Fibroblast of pulmonary artery (primary cell): ENCODE results near the gene MCF2L.

Experiments used
- DNase-seq: peaks from one replicate; pipeline ENCODE4 v3.0.0-alpha.2; 2010; ENCODE audit warnings: low read depth
- H3K4me3 ChIP-seq: replicated peaks from 2 replicates; pipeline ENCODE4 v1.5.1; 2011; ENCODE audit warnings: low read depth, mild to moderate bottlenecking, control low read depth, low read length, moderate library complexity
- TF ChIP-seq, protein P1 (sequence below): IDR thresholded peaks from 2 replicates; pipeline ENCODE4 v1.5.1; 2011; ENCODE audit warnings: mild to moderate bottlenecking, control low read depth, low read length, inconsistent platforms; ENCODE audit errors: missing control alignments

MCF2L gene

DNA sequence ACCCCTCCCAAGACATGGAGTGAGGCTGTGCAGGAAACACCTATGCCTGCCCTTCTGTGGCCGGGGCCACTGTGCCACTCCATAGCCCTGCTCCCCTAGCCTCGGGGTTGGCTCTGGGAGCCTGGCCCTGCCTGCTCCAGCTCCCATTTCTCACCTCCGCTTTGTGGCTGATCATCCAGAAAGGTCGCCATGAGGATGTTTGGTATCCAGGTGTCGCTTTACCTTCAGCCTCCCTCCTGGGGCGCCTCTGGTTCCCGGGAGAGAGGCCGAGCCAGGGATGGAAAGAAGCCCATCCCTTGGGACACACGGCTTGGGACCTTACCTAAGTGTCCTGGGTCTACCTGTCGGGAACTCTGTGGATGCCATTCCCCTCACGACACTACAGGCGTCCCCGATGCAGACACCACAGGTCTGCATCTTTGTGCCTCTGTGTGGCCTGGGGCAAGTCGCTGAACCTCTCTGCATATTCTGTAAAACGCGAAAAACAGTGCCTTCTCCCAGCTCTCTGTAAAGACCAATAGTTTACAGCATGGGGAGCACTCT lies 3.4 kb upstream of the MCF2L start:
- no peak overlapping the region for H3K4me3 ChIP-seq
- TF ChIP-seq, protein P1, sequence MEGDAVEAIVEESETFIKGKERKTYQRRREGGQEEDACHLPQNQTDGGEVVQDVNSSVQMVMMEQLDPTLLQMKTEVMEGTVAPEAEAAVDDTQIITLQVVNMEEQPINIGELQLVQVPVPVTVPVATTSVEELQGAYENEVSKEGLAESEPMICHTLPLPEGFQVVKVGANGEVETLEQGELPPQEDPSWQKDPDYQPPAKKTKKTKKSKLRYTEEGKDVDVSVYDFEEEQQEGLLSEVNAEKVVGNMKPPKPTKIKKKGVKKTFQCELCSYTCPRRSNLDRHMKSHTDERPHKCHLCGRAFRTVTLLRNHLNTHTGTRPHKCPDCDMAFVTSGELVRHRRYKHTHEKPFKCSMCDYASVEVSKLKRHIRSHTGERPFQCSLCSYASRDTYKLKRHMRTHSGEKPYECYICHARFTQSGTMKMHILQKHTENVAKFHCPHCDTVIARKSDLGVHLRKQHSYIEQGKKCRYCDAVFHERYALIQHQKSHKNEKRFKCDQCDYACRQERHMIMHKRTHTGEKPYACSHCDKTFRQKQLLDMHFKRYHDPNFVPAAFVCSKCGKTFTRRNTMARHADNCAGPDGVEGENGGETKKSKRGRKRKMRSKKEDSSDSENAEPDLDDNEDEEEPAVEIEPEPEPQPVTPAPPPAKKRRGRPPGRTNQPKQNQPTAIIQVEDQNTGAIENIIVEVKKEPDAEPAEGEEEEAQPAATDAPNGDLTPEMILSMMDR: no peak
- no peak for DNase-seq

DNA sequence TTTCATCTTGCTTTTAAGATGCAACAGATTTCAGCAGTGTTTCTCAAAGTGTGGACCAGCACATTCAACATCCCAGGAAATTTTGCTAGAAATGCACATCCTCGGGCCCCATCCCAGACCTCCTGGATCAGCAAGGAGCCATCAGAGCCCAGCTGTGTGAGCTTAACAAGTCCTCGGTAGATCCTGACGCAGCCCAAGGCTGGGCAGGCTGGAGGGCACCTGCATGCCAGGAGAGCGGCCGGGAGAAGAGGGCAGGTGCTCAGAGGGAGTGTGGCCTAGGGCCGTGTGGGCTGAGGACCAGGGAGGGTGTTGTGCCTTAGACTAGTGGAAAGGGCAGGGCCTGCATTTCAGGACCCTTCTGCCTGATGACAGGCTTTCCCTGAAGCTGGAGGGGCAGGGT lies 2.2 kb upstream of the MCF2L start:
- no peak overlapping the region for H3K4me3 ChIP-seq
- TF ChIP-seq, protein P1: no peak
- DNase-seq: no peak

DNA sequence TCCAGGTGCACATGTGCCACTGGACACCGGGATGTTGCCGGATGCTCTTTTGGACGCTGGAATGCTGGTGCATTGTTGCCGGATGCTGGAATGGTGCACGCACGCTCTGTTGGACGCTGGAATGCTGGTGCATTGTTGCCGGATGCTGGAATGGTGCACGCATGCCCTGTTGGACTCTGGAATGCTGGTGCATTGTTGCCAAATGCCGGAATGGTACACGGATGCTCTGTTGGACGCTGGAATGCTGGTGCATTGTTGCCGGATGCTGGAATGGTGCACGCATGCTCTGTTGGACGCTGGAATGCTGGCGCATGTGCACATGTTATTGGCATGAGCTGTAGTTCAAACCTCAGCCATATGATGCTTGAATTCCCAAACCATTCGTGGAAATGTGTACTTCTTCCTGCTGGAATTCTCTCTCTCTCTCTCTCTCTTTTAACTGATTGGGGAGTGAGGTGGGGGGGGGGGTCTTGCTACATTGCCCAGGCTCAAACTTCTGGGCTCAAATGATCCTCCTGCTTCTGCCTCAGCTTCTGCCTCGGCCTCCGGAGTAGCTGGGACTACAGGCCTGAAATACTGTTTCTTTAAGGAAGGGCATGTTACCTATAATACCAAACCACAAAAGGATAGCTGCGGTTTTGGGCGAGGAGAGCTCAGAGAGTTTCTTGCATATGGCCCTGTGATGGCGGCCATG lies 1.2 kb upstream of the MCF2L start:
- TF ChIP-seq, protein P1: no peak
- H3K4me3 ChIP-seq: no peak overlapping the region
- no peak for DNase-seq

DNA sequence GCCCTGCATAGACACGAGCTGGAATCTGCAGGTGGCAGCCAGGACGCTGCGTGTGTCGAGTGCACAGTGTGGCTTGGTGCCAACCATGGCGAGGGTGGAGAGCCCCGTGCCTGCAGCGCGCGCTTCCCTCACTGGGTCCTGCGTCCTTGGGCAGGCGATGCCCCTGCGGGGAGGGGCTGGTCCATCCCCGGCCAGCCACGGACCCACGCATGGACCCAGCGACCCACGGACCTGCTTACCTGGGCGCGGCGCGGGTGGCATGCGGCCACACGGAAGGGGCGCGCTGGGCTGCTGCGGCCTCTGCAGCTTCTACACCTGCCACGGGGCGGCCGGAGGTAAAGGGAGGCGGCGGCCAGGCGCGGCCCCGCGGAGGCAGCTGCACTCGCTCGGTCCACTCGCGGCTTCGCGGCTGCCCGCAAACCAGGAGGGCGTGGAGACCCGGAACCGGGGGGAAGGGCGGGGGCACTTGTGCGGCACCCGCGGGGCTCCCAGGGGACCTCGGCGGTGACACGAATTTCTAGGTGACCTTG lies 569 bp upstream of the MCF2L start:
- no peak overlapping the region for H3K4me3 ChIP-seq
- DNase-seq: no peak
- TF ChIP-seq, protein P1: no peak

DNA sequence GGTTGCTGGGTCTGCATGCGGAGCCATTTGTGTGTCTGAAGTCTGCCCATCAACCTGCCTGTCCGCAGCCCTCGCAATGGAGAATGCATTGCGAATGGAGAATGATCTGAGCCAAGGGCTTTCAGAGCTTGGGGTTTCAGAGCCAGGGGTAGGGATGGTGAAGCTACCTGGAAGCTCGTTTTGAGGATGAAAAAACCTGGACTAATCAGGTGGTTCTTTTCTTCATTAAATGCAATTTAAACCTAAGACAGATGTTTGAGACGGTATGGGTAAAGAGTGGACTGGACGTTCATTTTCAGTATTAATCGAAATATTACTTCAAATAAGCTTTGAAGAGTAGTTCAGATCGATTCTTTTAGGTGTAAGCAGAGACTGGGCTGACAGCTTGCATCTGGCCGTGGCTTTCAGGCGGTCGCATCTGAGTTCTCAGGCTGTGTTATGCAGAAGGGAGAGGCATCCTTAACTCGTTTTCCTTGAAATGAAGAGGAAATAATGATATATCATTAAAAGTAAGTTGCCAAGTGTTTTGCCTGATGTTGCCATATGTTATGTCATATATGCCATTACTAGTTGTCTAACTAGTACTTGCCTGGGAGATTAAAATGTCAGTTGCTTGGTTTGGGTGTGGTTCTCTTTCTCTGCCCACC lies 801 bp downstream of the MCF2L start:
- no peak for DNase-seq
- TF ChIP-seq, protein P1: no peak
- no peak overlapping the region for H3K4me3 ChIP-seq

DNA sequence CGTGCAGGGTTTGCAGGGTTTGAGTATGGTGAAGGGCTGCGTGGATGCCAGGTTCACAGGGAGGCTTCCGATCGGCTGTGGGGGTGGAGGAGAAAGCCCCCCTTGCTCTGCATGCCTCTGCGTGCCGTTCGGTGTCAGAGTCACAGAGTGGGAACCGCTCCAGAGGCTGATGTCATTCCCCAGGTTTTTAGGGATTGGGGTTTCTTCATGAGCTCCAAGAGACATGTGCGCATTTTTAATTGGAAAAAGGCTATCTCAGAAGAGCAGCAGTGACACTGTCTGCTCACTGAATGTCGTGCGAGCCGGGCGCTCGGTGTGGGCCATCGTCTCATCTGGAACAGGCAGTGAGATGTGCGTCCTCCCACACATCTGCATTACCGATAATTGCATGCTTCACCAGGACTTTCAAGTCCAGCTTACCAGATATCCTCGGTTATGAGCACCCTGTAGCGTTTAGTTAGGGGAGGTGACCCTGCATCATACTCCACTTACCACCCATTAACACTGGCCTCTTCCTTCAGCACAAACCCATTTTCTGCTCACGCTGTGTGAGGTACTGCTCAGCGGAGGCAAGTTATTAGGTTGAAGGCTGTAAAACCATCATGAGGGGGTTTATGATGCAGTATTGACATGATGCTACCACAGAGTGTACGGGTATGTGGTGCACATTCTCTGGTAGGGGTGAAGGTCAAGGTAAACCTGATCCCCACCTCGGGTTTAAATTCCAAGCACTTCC lies 1.7 kb downstream of the MCF2L start:
- no peak overlapping the region for H3K4me3 ChIP-seq
- no peak for DNase-seq
- TF ChIP-seq, protein P1: no peak
